GM23338 (cell line): ENCODE measurements around the gene DRC3. TPM values are rescaled to one million over a fixed set of nuclear protein-coding genes. Genes with fewer than 3 reads are reported as not detected.
A peak's percentile ranks its signal among the peaks of the same experiment; 100 is the strongest.

Experiments
- ATAC-seq: fragments of 200-7000 bp; cut with Tn5 transposase; 3 replicates; pipeline ENCODE4 v1.9.1; 2020
- DNase-seq: peaks from one replicate; pipeline ENCODE4 v3.0.0-alpha.2; 2015; ENCODE audit warnings: low spot score
- H2AFZ ChIP-seq: fragments of 200-600 bp; sonication (generic); 2 replicates; pipeline ENCODE4 v1.8.0; 2016; ENCODE audit warnings: antibody characterized with exemption, mild to moderate bottlenecking, moderate library complexity
- H3F3A ChIP-seq: fragments of 200-600 bp; sonication (generic); replicated peaks from 2 replicates; pipeline ENCODE4 v1.8.0; 2017; ENCODE audit warnings: antibody characterized with exemption, mixed run types, low read depth
- H3K27ac ChIP-seq: fragments of 200-600 bp; sonication (generic); 2 replicates; pipeline ENCODE4 v1.6.1; 2016; ENCODE audit warnings: low read depth
- H3K27me3 ChIP-seq: fragments of 200-600 bp; sonication (generic); 2 replicates; pipeline ENCODE4 v1.8.0; 2016; ENCODE audit warnings: mild to moderate bottlenecking, mixed run types, moderate library complexity; ENCODE audit not compliant: insufficient read depth
- H3K36me3 ChIP-seq: fragments of 200-600 bp; sonication (generic); 2 replicates; pipeline ENCODE4 v1.8.0; 2016; ENCODE audit warnings: mild to moderate bottlenecking; ENCODE audit not compliant: insufficient read depth
- H3K4me1 ChIP-seq: fragments of 200-600 bp; sonication (generic); 2 replicates; pipeline ENCODE4 v1.8.0; 2016; ENCODE audit warnings: mild to moderate bottlenecking, moderate library complexity; ENCODE audit not compliant: insufficient read depth
- H3K4me2 ChIP-seq: fragments of 200-600 bp; sonication (generic); 2 replicates; pipeline ENCODE4 v1.7.1; 2017; ENCODE audit warnings: mixed run types
- H3K4me3 ChIP-seq: fragments of 200-600 bp; sonication (generic); 2 replicates; pipeline ENCODE4 v1.6.1; 2016; ENCODE audit warnings: mixed run types
- H3K79me2 ChIP-seq: fragments of 200-600 bp; sonication (generic); replicated peaks from 2 replicates; pipeline ENCODE4 v1.8.0; 2017; ENCODE audit warnings: mild to moderate bottlenecking; ENCODE audit not compliant: insufficient read depth
- H3K9me2 ChIP-seq: fragments of 200-600 bp; sonication (generic); 2 replicates; pipeline ENCODE4 v1.8.0; 2017; ENCODE audit not compliant: insufficient read depth
- H4K20me1 ChIP-seq: fragments of 200-600 bp; sonication (generic); replicated peaks from 2 replicates; pipeline ENCODE4 v1.8.0; 2017; ENCODE audit warnings: mild to moderate bottlenecking; ENCODE audit not compliant: insufficient read depth
- H3K27ac Mint-ChIP-seq: 2 replicates; pipeline ENCODE4 v1.8.0; 2020; ENCODE audit warnings: inconsistent platforms, mild to moderate bottlenecking, moderate library complexity, mixed read lengths
- H3K27me3 Mint-ChIP-seq: 3 replicates; pipeline ENCODE4 v1.8.0; 2022; ENCODE audit warnings: low read depth, mild to moderate bottlenecking, moderate library complexity, mixed read lengths, inconsistent platforms; ENCODE audit not compliant: insufficient read depth, poor library complexity
- H3K36me3 Mint-ChIP-seq: 3 replicates; pipeline ENCODE4 v1.8.0; 2021; ENCODE audit warnings: low read depth, mild to moderate bottlenecking, inconsistent platforms, moderate library complexity, mixed read lengths
- H3K4me1 Mint-ChIP-seq: 3 replicates; pipeline ENCODE4 v1.8.0; 2020; ENCODE audit warnings: mild to moderate bottlenecking, inconsistent platforms, mixed read lengths
- H3K4me3 Mint-ChIP-seq: 3 replicates; pipeline ENCODE4 v1.8.0; 2021; ENCODE audit warnings: moderate library complexity, mild to moderate bottlenecking, inconsistent platforms, mixed read lengths
- H3K9me3 Mint-ChIP-seq: 3 replicates; pipeline ENCODE4 v1.8.0; 2020; ENCODE audit warnings: moderate library complexity, mild to moderate bottlenecking, inconsistent platforms, mixed read lengths
- CREB1 ChIP-seq: fragments of 250-450 bp; sonication (Bioruptor Pico); IDR thresholded peaks from 2 replicates; pipeline ENCODE4 v1.5.0; 2020; ENCODE audit warnings: low read depth, mild to moderate bottlenecking, moderate library complexity
- EZH2 ChIP-seq: fragments of 200-600 bp; sonication (generic); IDR thresholded peaks from one replicate; pipeline ENCODE4 v1.8.0; 2017; ENCODE audit warnings: antibody characterized with exemption, mild to moderate bottlenecking, low read depth; ENCODE audit not compliant: unreplicated experiment
- EZH2phosphoT487 ChIP-seq: fragments of 200-600 bp; sonication (generic); IDR thresholded peaks from one replicate; pipeline ENCODE4 v1.8.1; 2018; ENCODE audit warnings: antibody characterized with exemption; ENCODE audit not compliant: unreplicated experiment
- NANOG ChIP-seq: IDR thresholded peaks from 2 replicates; pipeline ENCODE4 v1.6.1; 2016; ENCODE audit warnings: antibody characterized with exemption, borderline replicate concordance
- POLR2AphosphoS5 ChIP-seq: IDR thresholded peaks from 2 replicates; pipeline ENCODE4 v1.6.1; 2016; ENCODE audit warnings: antibody characterized with exemption, low read depth
- REST ChIP-seq: IDR thresholded peaks from one replicate; pipeline ENCODE4 v1.6.1; 2018; ENCODE audit warnings: antibody characterized with exemption; ENCODE audit not compliant: unreplicated experiment
- STAT1 ChIP-seq: IDR thresholded peaks from one replicate; pipeline ENCODE4 v1.6.1; 2016; ENCODE audit warnings: antibody characterized with exemption; ENCODE audit not compliant: unreplicated experiment
- ZNF114 ChIP-seq: fragments of 250-450 bp; sonication (Bioruptor Pico); IDR thresholded peaks from 2 replicates; pipeline ENCODE4 v1.5.0; 2020; ENCODE audit warnings: mild to moderate bottlenecking, moderate library complexity
- ZNF331 ChIP-seq: fragments of 250-450 bp; sonication (Bioruptor Pico); IDR thresholded peaks from 2 replicates; pipeline ENCODE4 v1.5.0; 2020; ENCODE audit warnings: low read depth, mild to moderate bottlenecking, moderate library complexity
- ZNF462 ChIP-seq: fragments of 250-450 bp; sonication (Bioruptor Pico); IDR thresholded peaks from 2 replicates; pipeline ENCODE4 v1.5.0; 2020; ENCODE audit warnings: mild to moderate bottlenecking, moderate library complexity
- polyA plus RNA-seq: library from polyadenylated mRNA; unstranded; fragments of >200 nt; fragmentation: Nextera tagmentation; extraction: Ambion mirVana; gene quantifications from 2 replicates; pipeline ENCODE4 v1.2.1, GENCODE V29; 2016
- total RNA-seq: library from RNA; depleted of rRNA; stranded (reverse); fragments of >200 nt; shearing (Covaris generic); gene quantifications from 2 replicates; pipeline ENCODE4 v1.2.3, GENCODE V29; 2014
- TF ChIP-seq, protein P1 (sequence below), 2 experiments: fragments of 200-600 bp in 1 of 2; sonication (generic) in 1 of 2; conservative IDR thresholded peaks; 2 replicates each; pipeline versions ENCODE4 v1.5.1 to v1.6.1; 2016 to 2017; ENCODE audit warnings: antibody characterized with exemption in 2 of 2, low read depth in 2 of 2, mild to moderate bottlenecking in 2 of 2, moderate library complexity in 1 of 2

Gene DRC3
- total and polyA plus RNA-seq, 2 experiments from 2014 or later, result 1.1 TPM; not detected in 1

GRCh38 chr17:18041776-18042175 is 69.1 kb downstream of the DRC3 start:
- no peak overlapping the region for H2AFZ ChIP-seq
- H3K79me2 ChIP-seq, result peaks cover 25% of the 10 kb centered on the region
- H3K27me3 ChIP-seq, result no peaks in the 10 kb centered on the region
- ATAC-seq (no peak), DNase-seq (no peak)
- Mint-ChIP-seq H3K27me3 (peaks cover 14% of the 10 kb centered on the region), H3K4me3 (peak overlapping the region; percentile 89; the same call in 1 of the 3 replicates), H3K36me3 (peaks cover 11% of the 10 kb centered on the region; the same call in 2 of the 3 replicates), H3K4me1 (peaks cover 34% of the 10 kb centered on the region), H3K27ac (no peak overlapping the region), H3K9me3 (no peaks in the 10 kb centered on the region; the same call in 2 of the 3 replicates)
- no peak overlapping the region for H3K4me3 ChIP-seq
- H3K9me2 ChIP-seq, result no peaks in the 10 kb centered on the region
- TF ChIP-seq EZH2 (no peak), CREB1 (no peak), ZNF114 (CRISPR knock-in tag) (no peak), ZNF331 (CRISPR knock-in tag) (no peak), POLR2AphosphoS5 (no peak), REST (no peak), STAT1 (no peak), ZNF462 (CRISPR knock-in tag) (no peak), EZH2phosphoT487 (no peak), NANOG (no peak)
- TF ChIP-seq, protein P1, sequence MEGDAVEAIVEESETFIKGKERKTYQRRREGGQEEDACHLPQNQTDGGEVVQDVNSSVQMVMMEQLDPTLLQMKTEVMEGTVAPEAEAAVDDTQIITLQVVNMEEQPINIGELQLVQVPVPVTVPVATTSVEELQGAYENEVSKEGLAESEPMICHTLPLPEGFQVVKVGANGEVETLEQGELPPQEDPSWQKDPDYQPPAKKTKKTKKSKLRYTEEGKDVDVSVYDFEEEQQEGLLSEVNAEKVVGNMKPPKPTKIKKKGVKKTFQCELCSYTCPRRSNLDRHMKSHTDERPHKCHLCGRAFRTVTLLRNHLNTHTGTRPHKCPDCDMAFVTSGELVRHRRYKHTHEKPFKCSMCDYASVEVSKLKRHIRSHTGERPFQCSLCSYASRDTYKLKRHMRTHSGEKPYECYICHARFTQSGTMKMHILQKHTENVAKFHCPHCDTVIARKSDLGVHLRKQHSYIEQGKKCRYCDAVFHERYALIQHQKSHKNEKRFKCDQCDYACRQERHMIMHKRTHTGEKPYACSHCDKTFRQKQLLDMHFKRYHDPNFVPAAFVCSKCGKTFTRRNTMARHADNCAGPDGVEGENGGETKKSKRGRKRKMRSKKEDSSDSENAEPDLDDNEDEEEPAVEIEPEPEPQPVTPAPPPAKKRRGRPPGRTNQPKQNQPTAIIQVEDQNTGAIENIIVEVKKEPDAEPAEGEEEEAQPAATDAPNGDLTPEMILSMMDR (conservative IDR thresholded peaks at IDR 0.05; ENCODE audit: low read depth in 2 of 2), result no peak
- H3K27ac ChIP-seq, result no peak overlapping the region
- H3K4me2 ChIP-seq, result no peak overlapping the region
- H3F3A ChIP-seq, result no peaks in the 10 kb centered on the region
- peaks cover 9% of the 10 kb centered on the region for H3K4me1 ChIP-seq
- peaks cover 20% of the 10 kb centered on the region for H4K20me1 ChIP-seq
- H3K36me3 ChIP-seq, result peaks cover 4% of the 10 kb centered on the region; the same call in 1 of the 2 replicates
